GM18861 (cell line): ENCODE data around the gene DLGAP3.
"Not testable (repeated sequence)": the region's sequence is repeated elsewhere in the genome, so short reads cannot be mapped to it uniquely, and the experiment has no call there.

Experiments used
- ATAC-seq: cut with Tn5 transposase; IDR thresholded peaks from one replicate; pipeline ENCODE4 v1.9.1; 2021; ENCODE audit not compliant: unreplicated experiment

Gene DLGAP3

GRCh38 chr1:34839526-34840305 lies 89.7 kb downstream of the DLGAP3 start:
- ATAC-seq: no peak

- ATAC-seq: no peak
Measured at GRCh38 chr1:34833711-34834110, 95.7 kb downstream of the DLGAP3 start.

- ATAC-seq: no peak
Measured at GRCh38 chr1:34831721-34832246, 97.7 kb downstream of the DLGAP3 start.

GRCh38 chr1:34829250-34829649 lies 100.2 kb downstream of the DLGAP3 start:
- ATAC-seq: no peak

GRCh38 chr1:34828611-34829010 lies 100.8 kb downstream of the DLGAP3 start:
- ATAC-seq: no peak

- no peak for ATAC-seq
Measured at GRCh38 chr1:34827341-34827941, 102.0 kb downstream of the DLGAP3 start.

GRCh38 chr1:34825455-34826091 lies 103.9 kb downstream of the DLGAP3 start:
- ATAC-seq: no peak

GRCh38 chr1:34824817-34825454 lies 104.5 kb downstream of the DLGAP3 start:
- no peak for ATAC-seq

GRCh38 chr1:34822202-34822601 lies 107.2 kb downstream of the DLGAP3 start:
- no peak for ATAC-seq

- ATAC-seq: not testable (repeated sequence)
Measured at GRCh38 chr1:34818862-34819261, 110.6 kb downstream of the DLGAP3 start.

GRCh38 chr1:34816778-34817177 lies 112.7 kb downstream of the DLGAP3 start:
- no peak for ATAC-seq

GRCh38 chr1:34816332-34816731 lies 113.1 kb downstream of the DLGAP3 start:
- ATAC-seq: no peak
